Measurements from ENCODE around the gene FBXW7. TPM values are rescaled to one million over a fixed set of nuclear protein-coding genes. Genes with fewer than 3 reads are reported as not detected.

FBXW7 gene
- total and polyA plus RNA-seq, 7 donors = 3.7 to 122 (median 74.9) TPM

GRCh38 chr4:152535360-152535902, 461 bp downstream of the FBXW7 start:
- WGBS, 2 donors = 0% methylated on average over 60 of the region's 60 CpGs
- Histone ChIP-seq H3K9me3 (no peaks in the 10 kb centered on the region), H3K4me3 (peak overlapping the region; percentile 93 to 98 (median 96)), H3K4me1 (peaks cover 0 to 51% (median 30%) of the 10 kb centered on the region in 4 donors), H3K27ac (peak overlapping the region; percentile 93 to 97 (median 96)), H3K27me3 (no peaks in the 10 kb centered on the region), H3K36me3 (peaks cover 0 to 7% (median under 1%) of the 10 kb centered on the region in 4 donors)
- peak; percentile 67 for DNase-seq
- intact Hi-C loops (cut with DNase I) = loop anchor here (5.0 kb wide), 1 partner anchor 33 kb away; no protein-coding TSS in a partner anchor
- no peak for TF ChIP-seq POLR2AphosphoS5 (IDR thresholded peaks at IDR 0.05)
- TF ChIP-seq POLR2A (IDR thresholded peaks at IDR 0.05) = no peak
- TF ChIP-seq CTCF (IDR thresholded peaks at IDR 0.05) = no peak

- H3K27me3 ChIP-seq = no peaks in the 10 kb centered on the region
- H3K27ac ChIP-seq = peak overlapping the region; percentile 93 to 97 (median 96)
- WGBS, 2 donors = 1% methylated on average over 45 of the region's 45 CpGs
These were observed 1.1 kb downstream of the FBXW7 start for GRCh38 chr4:152534541-152535359.

GRCh38 chr4:152531479-152531878, 4.4 kb downstream of the FBXW7 start:
- H3K4me3 ChIP-seq = no peak overlapping the region

More at GRCh38 chr4:152534541-152535359, 1.1 kb downstream of the FBXW7 start:
- Histone ChIP-seq H3K9me3 (no peaks in the 10 kb centered on the region), H3K36me3 (peaks cover 0 to 5% (median 2%) of the 10 kb centered on the region in 4 donors), H3K4me3 (peak overlapping the region; percentile 93 to 98 (median 96)), H3K4me1 (peaks cover 0 to 54% (median 30%) of the 10 kb centered on the region in 4 donors)
- TF ChIP-seq POLR2AphosphoS5 (IDR thresholded peaks at IDR 0.05) (no peak), CTCF (IDR thresholded peaks at IDR 0.05) (no peak), POLR2A (IDR thresholded peaks at IDR 0.05) (no peak), EP300 (IDR thresholded peaks at IDR 0.05) (no peak)
- intact Hi-C loops (cut with DNase I) = loop anchor here (5.0 kb wide), 1 partner anchor 32 kb away; no protein-coding TSS in a partner anchor
- no peak for DNase-seq

GRCh38 chr4:152530600-152530999, 5.3 kb downstream of the FBXW7 start:
- no peak for DNase-seq
- 66 to 79% methylated on average over 2 of the region's 2 CpGs for WGBS, 2 donors
- peaks cover 0 to 5% (median 0%) of the 10 kb centered on the region in 4 donors for H3K36me3 ChIP-seq
- H3K4me1 ChIP-seq = peaks cover 0 to 40% (median 17%) of the 10 kb centered on the region in 4 donors
- no peak overlapping the region for H3K4me3 ChIP-seq
- H3K27me3 ChIP-seq = no peaks in the 10 kb centered on the region
- TF ChIP-seq POLR2AphosphoS5 (IDR thresholded peaks at IDR 0.05) (no peak), EP300 (IDR thresholded peaks at IDR 0.05) (no peak), POLR2A (IDR thresholded peaks at IDR 0.05) (no peak), CTCF (IDR thresholded peaks at IDR 0.05) (no peak)
- intact Hi-C loops (cut with DNase I) = no loop called here
- H3K9me3 ChIP-seq = no peaks in the 10 kb centered on the region
- no peak overlapping the region for H3K27ac ChIP-seq

More at GRCh38 chr4:152531479-152531878, 4.4 kb downstream of the FBXW7 start:
- peaks cover 0 to 40% (median 17%) of the 10 kb centered on the region in 4 donors for H3K4me1 ChIP-seq
- H3K9me3 ChIP-seq = no peaks in the 10 kb centered on the region
- intact Hi-C loops (cut with DNase I) = no loop called here
- 80 to 85% methylated on average over 3 of the region's 3 CpGs for WGBS, 2 donors
- no peak overlapping the region for H3K27ac ChIP-seq
- DNase-seq = no peak
- no peaks in the 10 kb centered on the region for H3K27me3 ChIP-seq
- no peak for TF ChIP-seq POLR2A (IDR thresholded peaks at IDR 0.05)
- TF ChIP-seq EP300 (IDR thresholded peaks at IDR 0.05) = no peak
- no peak for TF ChIP-seq CTCF (IDR thresholded peaks at IDR 0.05)
- TF ChIP-seq POLR2AphosphoS5 (IDR thresholded peaks at IDR 0.05) = no peak
- peaks cover 0 to 5% (median 0%) of the 10 kb centered on the region in 4 donors for H3K36me3 ChIP-seq

All from sigmoid colon (tissue), 7 donors.